GM18520 (cell line): ENCODE results near the gene UBL4A.

Experiments
- ATAC-seq: cut with Tn5 transposase; IDR thresholded peaks from one replicate; pipeline ENCODE4 v1.9.1; 2021; ENCODE audit not compliant: unreplicated experiment

The UBL4A gene

DNA sequence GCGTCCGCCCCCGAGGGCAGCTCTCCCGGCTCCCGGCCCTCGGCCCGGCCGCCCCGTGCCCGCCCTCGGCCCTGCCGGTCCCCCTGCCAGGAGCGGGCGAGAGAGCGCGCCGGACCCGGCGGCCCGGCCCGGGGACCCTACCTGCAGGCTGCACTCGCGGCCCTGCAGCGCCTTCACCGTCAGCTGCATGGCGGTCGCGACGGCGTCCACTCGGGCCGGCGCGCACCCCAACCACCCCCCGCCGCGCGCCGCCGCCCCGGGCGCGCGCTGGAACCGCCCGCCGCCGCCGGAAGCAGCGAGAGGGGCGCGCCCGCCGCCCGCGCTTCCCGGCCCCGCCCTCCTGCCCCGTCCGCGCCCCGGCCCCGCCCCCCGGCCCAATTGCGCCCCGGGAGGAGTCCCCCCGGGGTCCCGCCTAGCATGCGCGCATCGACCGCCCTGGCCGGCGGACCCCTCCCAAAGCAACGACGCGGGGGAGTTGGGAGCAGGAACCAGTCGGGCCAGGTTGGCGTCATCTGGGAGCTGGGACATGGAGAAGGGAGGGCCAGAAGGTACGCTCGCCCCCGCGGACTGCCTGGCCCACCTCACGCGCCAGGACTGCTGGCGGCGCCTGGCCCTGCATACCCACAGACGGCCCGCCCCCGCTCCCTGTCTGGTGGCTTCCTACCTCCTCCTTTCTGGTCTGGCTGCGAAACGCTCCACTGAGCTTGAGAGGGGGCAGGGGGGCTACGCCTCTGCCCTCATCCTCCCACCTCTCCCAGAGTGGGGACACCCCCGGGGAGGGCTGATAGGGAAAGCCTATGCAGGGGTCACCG, at the start of gene UBL4A:
Gene UBL4A, minus strand, starts transcription at position 220 of the 812 bp plus-strand sequence. Its CDS starts 31 bp downstream, at position 189.
- peak; percentile 26 for ATAC-seq

DNA sequence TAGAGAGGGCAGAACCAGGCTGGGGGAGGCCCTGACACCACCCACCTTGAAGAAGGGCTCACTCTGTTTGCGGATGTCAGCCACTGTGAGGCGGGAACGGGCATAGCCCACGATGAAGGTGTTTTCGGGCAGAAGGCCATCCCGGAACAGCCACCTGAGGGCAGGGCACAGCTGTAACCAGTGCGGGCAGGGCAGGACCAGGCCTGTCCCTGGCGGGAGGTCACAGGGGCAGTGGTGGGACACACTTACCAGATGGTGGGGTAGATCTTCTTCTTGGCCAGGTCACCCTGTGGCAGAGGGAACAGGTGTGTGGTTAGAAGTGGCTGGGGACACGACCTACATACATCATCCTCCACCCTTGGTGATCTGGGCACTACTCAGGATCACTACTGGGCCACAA, 49.5 kb upstream of the UBL4A start:
- no peak for ATAC-seq

DNA sequence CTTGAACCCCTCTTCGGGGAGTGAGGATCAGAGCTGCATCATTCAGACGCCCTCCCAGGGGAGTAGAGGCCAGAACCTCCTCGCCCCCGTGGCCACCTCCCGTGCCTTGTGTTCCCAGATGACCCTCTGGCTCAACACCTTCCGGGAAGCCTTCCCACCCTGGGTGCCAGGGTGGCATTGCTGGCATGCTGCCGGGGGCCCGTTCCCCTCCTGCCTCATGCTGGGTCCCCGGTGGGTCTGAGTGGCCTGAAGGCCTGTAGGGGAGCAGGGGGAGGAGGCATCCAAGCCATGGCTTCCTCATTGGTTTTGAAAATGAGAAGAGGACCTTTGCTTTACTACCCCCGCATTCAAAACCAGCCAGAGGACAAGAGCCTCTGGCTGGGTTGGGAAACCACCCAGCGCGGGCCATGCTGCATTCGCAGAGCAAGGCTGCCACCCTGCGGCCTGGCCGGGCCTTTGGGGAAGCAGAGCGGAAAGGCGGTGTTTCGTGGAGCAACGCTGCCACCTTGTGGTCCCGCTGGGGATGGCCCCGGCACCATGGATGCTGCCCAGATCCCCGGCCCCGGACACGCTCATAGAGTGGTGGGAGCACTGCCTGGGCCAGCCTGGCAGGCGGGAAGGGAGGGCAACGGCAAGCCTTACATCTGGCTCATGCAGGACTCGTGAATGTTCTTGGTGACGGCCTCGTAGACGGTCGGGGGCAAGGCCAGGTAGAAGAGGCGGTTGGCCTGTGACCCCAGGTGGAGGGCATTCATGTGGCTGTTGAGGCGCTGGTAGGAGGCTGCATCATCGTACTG, 48.3 kb upstream of the UBL4A start:
- peak; percentile 90 for ATAC-seq

DNA sequence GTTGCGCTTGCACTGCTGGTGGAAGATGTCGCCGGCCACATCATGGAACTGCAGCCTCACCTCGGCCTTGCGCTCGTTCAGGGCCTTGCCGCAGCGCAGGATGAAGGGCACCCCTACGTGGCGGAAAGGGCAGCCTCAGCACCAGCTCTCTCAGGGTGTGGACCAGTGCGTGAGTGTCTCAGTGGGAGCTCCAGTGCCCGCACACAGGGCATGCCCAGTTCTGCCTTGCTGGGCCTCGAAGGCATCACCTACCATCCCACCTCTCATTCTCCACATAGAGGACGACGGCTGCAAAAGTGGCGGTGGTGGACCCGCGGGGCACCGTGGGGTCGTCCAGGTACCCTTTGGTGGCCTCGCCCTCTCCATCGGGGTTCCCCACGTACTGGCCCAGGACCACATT, 46.3 kb upstream of the UBL4A start:
- ATAC-seq = no peak

DNA sequence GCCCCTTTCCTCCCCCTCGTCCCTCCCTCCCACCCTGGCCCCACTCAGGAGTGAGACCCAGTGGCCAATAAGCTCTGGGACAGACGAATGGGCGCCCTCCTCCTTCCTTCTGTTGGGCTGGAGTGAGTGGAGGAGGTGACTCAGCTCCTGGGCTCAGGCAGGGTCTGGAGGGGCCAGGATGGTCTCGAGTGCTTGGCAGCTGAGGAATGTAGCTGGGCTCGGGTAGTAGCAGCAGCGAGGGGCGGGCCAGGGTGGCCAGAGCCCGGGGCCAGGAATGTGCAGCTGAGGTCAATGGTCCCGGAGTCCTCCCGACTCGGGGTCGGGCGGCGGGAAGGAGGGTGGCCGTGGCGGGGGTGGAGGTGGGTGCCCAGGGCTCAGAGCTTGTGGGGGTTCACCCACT, 45.2 kb upstream of the UBL4A start:
- ATAC-seq = no peak

DNA sequence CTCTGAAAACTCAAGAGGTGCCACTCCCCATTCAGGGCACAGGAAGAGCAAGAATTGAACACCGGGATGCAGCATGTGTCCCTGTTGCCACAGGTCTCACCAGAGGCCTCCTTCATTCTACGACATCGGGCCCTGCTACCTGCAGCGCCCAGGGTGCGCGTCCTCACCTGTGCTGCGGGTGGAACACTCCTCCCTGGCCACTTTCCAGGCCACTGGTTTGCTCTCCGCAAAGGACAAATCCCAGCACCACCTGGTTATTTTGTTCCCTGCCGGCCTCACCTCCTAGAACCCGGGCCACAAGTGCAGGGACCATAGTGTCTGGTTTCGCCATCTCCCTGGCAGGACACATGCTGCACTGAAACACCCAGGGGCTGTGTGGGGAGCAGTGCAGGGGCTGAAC, 43.9 kb upstream of the UBL4A start:
- ATAC-seq = no peak

DNA sequence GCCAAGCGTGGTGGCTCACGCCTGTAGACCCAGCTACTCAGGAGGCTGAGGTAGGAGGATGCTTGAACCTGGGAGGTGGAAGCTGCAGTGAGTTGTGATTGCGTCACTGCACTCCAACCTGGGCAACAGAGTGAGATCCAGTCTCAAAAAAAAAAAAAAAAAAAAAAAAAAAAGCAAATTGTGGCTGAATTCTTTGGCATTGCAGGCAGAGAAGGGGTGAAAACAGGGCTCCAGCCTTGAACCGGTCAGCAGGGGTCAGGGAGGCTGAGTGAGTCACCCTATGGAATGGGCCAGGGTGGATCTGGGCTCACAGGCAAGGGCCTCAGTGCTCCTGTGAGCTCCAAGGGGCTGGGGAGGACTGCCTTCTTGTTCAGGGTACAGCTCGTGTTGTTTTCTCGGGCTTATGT, 42.8 kb upstream of the UBL4A start:
- ATAC-seq = no peak

DNA sequence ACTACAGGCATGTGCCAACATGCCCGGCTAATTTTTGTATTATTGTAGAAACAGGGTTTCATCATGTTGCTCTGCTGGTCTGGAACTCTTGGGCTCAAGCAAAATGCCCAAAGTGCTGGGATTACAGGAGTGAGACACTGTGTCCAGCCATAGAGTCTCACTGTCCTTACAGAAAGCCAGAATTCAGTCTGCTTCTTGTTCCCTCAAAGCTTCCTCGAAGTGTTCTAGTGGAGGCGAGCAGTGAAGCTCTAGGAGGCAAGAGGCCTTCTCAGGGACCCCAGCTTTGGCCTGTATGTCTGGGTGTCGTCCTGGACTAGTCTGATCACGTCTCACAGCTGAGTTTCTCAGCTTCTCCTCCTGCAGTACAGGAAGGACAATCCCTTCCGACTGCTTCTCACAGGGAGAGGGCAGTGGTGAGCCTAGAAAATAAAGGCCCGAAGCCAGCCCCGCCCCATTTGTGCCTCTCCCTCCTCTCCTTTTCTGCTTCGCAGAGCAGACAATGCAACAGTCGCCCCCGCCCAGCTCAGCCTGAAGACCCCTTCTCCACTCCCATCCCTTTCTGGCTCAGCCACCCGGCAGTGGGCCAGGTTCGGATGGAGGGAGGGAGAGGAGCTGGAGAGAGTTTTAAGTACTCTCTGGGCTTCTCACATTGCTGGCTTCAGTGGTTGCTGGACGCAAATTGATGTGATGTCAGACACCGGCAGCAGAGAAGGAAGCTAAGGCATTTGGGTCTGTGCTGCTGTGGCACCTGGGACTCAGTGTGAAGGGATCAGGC, 40.7 kb upstream of the UBL4A start:
- ATAC-seq = no peak

DNA sequence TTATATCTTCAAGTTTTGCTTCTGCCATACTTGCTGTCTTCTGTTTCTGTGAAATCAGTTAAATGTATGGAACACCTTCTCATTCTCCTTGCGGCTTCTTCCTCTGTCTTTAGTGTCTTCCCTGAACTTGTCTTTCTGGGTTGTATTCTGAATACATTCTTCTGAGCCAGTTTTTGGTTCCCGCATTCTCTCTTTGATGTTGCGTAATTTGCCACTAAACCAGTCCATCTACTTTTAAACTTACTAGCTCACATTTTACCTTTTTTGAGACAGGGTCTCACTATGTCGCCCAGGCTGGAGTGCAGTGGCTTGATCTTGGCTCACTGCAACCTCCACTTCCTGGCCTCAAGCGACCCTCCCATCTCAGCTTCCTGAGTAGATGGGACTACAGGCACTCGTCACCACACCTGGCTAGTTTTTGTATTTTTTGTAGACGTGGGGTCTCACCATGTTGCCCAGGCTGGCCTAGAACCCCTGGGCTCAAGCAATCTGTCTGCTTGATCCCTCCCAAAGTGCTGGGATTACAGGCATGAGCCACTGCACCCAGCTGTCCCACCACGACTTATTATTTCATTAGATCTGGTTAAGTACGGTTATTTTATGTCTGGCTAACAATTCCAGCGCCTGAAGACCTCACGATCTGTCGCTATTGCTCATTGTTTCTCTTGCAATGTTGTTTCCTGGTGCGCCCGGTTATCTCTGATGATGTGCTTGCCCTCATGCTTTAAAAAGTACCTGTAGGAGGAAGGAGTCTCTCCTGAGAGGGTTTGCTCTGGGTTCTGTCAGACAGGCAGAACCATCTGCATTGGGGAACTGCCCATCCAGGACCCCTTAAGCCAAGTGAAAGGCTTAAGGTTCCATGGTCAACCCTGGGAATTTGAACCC, 39.4 kb upstream of the UBL4A start:
- ATAC-seq = no peak

DNA sequence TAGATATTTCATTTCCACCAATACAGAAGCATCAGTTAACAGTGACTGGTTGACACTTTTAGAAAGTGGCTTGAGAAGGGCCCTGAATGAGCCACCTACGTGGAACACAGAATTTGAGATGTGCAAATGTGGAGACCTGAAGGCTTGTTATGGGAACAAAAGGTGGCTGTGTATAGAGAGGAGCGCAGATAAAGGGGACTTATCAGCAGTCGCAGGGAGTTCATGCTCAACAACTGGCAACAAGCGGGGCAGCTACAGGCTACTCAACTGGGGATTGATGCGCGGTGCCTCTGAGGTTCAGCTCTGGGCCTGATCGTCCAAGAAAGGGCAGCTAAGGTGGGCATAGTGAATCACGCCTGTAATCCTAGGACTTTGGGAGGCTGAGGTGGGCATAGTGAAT, 33.0 kb upstream of the UBL4A start:
- no peak for ATAC-seq

DNA sequence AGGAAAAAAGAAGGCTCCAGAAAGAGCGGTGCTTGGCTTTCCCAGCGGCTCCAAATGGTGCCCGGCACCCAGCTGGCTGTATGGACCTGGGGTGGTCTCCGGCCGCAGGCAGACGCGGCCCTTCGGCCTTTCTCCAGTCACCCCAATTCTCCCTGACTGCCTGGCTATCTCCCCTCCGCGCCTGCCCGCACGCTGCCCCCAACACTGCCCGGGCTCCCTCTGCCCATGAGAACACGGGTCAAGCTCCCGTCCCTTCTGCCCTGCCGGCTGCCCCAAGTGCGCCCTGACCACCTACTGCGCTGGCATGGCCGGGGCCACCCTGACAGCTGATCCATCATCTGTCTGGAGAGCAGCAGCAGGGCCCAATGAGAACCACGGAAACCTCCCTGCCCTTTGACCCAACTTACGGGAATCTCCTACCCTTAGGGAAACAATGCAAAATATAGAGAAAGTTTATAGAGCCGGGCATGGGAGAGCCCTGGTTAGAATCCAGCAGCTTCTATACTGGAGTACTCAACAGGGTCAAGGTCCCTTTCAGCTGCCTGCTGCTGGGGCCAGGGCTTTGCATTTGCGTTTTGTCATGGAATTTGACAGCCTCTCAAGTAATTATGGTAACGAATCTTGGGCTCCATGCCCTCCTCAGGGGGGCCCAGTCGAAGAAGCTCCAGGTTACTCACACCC, 30.8 kb upstream of the UBL4A start:
- no peak for ATAC-seq

DNA sequence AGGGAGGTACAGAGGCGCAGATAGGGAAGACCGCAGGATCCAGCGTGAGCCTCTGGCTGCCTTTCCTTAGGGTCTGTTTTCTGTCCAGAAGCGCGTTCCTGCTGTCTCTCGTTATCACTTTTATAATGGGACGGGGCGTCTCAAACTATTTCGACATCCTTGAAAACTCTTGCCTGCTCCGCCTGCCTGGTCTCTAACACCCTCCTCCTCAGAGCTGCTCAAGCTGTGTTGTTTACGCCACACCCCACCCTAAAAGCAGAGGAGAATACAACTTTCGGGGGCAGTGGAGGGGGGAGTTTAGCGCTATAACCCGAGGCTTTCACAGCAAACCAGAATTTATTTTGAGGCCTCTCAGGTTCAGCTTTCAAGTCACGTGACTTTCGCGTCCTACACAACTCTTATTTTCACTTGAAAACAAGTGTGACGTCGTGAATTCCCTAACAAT, 30.3 kb upstream of the UBL4A start:
- peak; percentile 3 for ATAC-seq

DNA sequence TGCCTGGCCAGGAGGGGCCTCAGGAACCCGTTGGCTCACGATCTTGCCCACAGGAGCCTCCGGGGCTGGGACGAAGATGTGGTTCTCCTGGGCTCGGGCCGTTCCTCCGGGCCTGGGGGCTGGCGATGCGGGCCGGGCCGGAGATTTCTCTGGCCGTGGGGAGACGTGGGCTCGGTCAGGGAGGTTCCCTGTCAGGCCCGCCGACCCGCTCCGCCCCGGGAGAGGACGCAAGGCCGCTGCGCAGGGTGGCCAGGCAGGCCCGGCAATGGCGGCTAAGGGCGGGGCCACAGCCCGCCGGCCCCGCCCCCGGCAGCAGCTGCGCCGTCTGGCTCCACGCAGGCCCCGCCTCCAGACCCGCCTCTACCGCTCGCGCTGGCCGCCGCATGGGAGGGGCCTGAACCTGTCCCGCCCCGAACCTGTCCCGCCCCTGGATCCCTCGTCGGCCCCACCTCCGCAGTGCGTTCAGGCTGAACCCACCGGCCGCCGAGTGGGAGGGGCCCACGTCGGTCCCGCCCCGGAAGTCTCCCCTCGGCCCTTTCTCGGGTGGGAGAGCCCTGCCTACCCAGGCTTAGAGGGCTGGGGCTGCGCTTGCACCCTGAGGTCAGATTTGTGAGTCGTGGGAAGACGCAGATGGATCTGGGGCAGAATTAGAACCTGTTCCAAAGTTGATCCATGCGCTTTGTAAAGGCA, 29.7 kb upstream of the UBL4A start, which contains the start of gene FAM3A:
Gene FAM3A, minus strand, starts transcription at position 267 of the 690 bp plus-strand sequence. CDS start 460 bp downstream, outside the sequence.
- ATAC-seq = peak; percentile 92

DNA sequence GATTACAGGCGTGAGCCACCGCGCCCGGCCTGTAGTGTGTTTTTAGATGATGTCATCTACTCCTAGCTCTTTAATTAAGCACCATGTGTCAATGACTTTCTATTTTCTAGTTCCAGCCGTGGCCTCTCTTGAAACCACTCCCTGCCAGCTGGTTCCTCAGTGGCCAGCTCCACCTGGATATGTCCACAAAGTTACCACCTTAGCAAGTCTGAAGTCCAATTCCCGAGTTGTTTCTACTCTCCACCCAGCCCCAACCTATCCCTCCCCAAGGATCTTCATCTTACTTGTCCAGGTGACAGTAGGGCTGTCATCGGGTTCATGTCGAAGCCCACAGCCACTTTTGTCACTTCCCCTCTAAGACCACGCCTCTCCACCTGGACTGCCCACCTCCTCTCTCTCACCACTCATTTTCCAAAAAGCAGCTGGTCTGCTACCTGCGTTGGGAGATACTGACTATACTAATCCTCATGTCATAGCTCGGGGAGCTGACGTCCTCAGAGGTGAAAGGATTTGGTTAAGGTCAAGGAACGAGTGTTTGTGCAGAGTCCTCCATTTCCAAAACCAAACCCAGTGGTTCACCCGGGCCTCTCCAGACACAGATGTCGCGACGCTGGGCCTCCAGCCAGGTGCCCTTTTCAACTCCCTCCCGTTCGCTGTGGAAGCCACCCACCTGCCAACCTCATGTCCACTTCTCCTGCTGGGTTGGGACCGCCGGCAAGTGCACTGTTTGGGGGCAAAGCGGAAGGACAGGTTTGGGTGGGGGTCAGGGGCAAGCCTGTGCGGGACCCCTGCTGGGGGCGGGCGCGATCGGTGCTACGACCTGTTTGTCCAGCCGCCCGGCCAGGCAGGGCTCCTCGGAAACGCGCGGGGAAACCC, 28.9 kb upstream of the UBL4A start:
- no peak for ATAC-seq

DNA sequence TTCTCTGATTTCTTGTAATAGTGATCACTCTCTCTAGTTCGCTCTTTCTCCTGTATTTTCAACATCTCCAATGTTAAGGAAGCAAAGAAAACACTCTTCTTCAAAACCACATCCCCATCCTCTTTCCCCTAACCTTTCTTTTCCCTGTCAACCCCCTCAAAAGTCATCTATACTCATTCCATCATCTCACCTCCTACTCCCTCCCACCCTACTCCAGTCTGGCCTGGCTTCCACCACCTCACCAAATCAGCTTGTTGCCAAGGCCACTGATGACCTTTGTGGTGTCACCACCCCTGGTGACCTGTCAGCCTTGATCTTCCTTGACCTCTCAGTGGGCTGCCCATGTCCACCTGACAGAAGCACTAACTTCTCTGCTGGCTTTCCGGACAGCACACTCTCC, 27.3 kb upstream of the UBL4A start:
- ATAC-seq = no peak

DNA sequence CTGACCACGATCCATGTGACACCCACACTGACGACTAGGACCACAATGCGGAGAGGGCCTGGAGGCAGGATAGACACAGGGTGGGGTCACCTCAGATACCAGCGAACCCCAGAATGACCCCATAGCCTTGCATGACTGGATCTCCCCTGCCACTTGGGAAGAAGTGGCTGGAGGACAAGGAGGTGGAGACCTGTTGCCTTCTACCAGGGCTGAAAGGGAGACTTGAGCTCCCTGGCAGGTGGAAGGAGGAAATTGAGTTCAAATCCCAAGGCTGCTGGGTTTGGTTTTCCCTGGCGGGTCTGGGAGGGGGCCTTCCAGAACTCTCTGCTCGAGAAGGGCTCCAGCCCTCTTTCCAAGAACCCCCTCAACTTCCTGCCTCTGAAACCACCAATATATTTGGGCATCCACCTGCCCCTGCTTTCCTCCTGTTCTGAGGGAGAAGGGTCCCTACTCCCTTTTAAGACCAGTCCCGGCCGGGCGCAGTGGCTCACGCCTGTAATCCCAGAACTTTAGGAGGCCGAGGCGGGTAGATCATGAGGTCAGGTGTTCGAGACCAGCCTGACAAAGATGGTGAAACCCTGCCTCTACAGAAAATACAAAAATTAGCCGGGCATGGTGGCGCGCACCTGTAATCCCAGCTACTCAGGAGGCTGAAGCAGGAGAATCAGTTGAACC, 26.6 kb upstream of the UBL4A start:
- ATAC-seq = no peak

DNA sequence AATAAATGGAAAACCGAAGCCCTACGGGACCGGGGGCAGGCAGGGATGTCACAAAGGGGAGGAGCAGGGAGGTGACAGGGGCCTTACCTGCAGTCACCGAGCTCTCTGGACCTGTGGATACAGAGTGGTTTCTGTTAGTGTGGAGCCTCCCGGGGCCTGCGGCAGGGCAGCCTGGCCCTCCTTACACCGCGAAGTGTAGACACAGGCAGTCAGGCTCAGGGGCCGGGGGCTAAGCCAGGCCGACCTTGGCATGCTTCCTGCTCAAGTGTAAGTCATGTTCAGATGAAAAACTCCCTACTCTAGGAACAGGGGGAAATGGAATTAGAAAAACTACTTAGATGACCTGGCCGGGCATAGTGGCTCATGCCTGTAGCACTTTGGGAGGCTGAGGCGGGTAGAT, 25.3 kb upstream of the UBL4A start:
- ATAC-seq = no peak

DNA sequence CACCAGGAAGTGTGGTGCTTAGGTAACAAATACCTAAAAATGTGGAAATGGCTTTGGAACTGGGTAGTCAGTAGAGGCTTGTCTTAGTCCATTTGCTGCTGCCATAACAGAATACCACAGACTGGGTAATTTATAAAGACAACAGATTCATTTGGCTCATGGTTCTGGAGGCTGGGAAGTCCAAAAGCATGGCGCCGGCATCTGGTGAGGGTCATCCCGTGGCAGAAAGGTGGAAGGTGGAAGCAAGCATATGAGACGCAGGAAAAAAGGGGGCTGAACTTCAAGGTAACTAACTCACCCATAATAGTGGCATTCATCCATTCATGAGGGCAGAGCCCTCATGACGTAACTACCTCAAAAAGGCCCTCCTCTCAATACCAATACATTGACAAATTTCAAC, 23.0 kb upstream of the UBL4A start:
- no peak for ATAC-seq
